CD4-positive, alpha-beta memory T cell (primary cell): ENCODE measurements around the gene CSNK2A1. TPM values are rescaled to one million over a fixed set of nuclear protein-coding genes. Genes with fewer than 3 reads are reported as not detected.

Experiments used
- CTCF ChIA-PET: fragments of 350-600 bp; sonication (Branson Sonifier 250); formaldehyde crosslinking; loops from one replicate; lab custom pipeline; 2021; ENCODE audit warnings: inconsistent platforms; ENCODE audit not compliant: partially characterized antibody; lab: Charles Lee
- POLR2A ChIA-PET: fragments of 350-600 bp; sonication (Branson Sonifier 250); formaldehyde crosslinking; loops from one replicate; lab custom pipeline; 2021; ENCODE audit not compliant: partially characterized antibody; lab: Charles Lee
- DNase-seq, 5 donors: peaks; one replicate each; pipeline versions ENCODE4 v3.0.0 to v3.0.0-alpha.2; 2020 to 2022; ENCODE audit warnings: mixed read lengths in 1 of 5
- H3K27ac ChIP-seq: one replicate; pipeline ENCODE4 v1.7.0; 2013; ENCODE audit warnings: low read depth, low read length
- H3K27me3 ChIP-seq: 2 replicates; pipeline ENCODE4 v1.7.0; 2013; ENCODE audit warnings: mild to moderate bottlenecking, low read length, moderate library complexity; ENCODE audit not compliant: insufficient read depth
- H3K36me3 ChIP-seq: 2 replicates; pipeline ENCODE4 v1.7.0; 2013; ENCODE audit warnings: mild to moderate bottlenecking, low read length, moderate library complexity; ENCODE audit not compliant: insufficient read depth
- H3K4me1 ChIP-seq: 2 replicates; pipeline ENCODE4 v1.7.0; 2013; ENCODE audit warnings: mild to moderate bottlenecking, low read length, moderate library complexity; ENCODE audit not compliant: insufficient read depth
- H3K4me3 ChIP-seq, 2 donors: one replicate each; pipeline ENCODE4 v1.7.0; 2013; ENCODE audit warnings: low read length in 2 of 2, mild to moderate bottlenecking in 1 of 2
- H3K9me3 ChIP-seq, 2 donors: one replicate each; pipeline ENCODE4 v1.7.0; 2013; ENCODE audit warnings: low read length in 2 of 2, control low read depth in 1 of 2; ENCODE audit not compliant: control insufficient read depth in 1 of 2
- H3K27ac Mint-ChIP-seq, 7 donors: one replicate each; pipeline ENCODE4 v1.8.0; 2020 to 2021; ENCODE audit warnings: mixed read lengths in 7 of 7, mild to moderate bottlenecking in 6 of 7, inconsistent platforms in 3 of 7, moderate library complexity in 3 of 7
- H3K27me3 Mint-ChIP-seq, 2 donors: one replicate each; pipeline ENCODE4 v1.8.0; 2020 to 2021; ENCODE audit warnings: mixed read lengths in 2 of 2
- H3K36me3 Mint-ChIP-seq, 2 donors: one replicate each; pipeline ENCODE4 v1.8.0; 2020 to 2021; ENCODE audit warnings: mixed read lengths in 2 of 2, inconsistent platforms in 1 of 2, mild to moderate bottlenecking in 1 of 2
- H3K4me1 Mint-ChIP-seq, 4 donors: one replicate each; pipeline ENCODE4 v1.8.0; 2020 to 2021; ENCODE audit warnings: mixed read lengths in 4 of 4, mild to moderate bottlenecking in 1 of 4
- H3K4me3 Mint-ChIP-seq, 8 donors: one replicate each; pipeline ENCODE4 v1.8.0; 2020 to 2021; ENCODE audit warnings: mixed read lengths in 8 of 8, mild to moderate bottlenecking in 7 of 8, moderate library complexity in 6 of 8, inconsistent platforms in 3 of 8
- H3K9me3 Mint-ChIP-seq, 8 donors: one replicate each; pipeline ENCODE4 v1.8.0; 2020 to 2021; ENCODE audit warnings: mixed read lengths in 8 of 8, mild to moderate bottlenecking in 5 of 8, inconsistent platforms in 3 of 8, moderate library complexity in 1 of 8
- intact Hi-C: fragments of 100-400 bp; cut with micrococcal nuclease; formaldehyde crosslinking; loops from one replicate; pipeline ENCODE4 v1.15.1; 2023
- polyA plus RNA-seq, 2 donors: library from polyadenylated mRNA; unstranded; fragments of 300-500 nt; fragmentation: Illumina TruSeq; gene quantifications; one replicate each; pipeline ENCODE4 v1.2.3, GENCODE V29; 2021
- total RNA-seq, 2 experiments: library from RNA; stranded (reverse); gene quantifications; one replicate each; pipeline ENCODE4 v1.2.3, GENCODE V29; 2021

The CSNK2A1 gene
- total and polyA plus RNA-seq, 4 experiments from 2014 or later, result 45.2 to 87.8 (median 64.9) TPM

DNA sequence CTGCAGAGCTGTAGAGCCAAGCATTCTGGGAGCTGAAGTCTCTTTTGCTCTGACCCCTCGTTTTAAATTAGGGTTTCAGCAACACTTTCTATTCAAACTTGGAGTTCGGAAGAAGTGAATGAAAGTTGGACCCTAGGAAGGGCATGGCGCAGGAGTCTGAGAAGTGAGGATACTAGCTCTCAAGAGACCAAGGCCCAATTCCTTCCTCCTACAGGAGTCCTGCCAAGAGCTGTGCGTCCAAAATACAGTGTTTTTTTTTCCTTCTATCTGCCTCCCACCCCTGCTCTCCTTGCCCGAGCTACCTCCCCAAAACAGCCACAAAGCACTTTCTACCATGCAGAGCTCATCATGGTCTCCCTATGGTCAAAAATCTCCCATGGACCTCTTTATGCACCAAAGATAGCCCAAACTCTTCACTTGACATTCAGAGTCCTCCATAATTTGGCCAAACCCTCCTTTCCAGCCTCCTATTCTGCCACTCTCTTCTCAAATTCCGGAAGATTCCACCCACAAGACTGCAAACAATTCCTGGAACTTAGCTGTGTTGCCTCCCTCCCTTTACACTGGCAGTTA lies 649 bp upstream of the CSNK2A1 start:
- H3K27me3 Mint-ChIP-seq, result peaks cover 0 to 5% of the 10 kb centered on the region in 2 donors
- peaks cover 0 to 3% (median 0%) of the 10 kb centered on the region in 8 donors for H3K9me3 Mint-ChIP-seq
- H3K4me3 Mint-ChIP-seq, result peak overlapping the region; percentile 85 to 100 (median 92)
- intact Hi-C loops, result loop anchor here (5.0 kb wide), 2 partner anchors 247 to 288 kb away; partner anchors contain the start of genes FAM110A and ZCCHC3
- DNase-seq, result no peak
- peak overlapping the region; percentile 80 for H3K27ac ChIP-seq
- peaks cover 9 to 16% of the 10 kb centered on the region in 2 donors for H3K36me3 Mint-ChIP-seq
- H3K4me1 Mint-ChIP-seq, result peaks cover 24 to 49% (median 38%) of the 10 kb centered on the region in 4 donors
- no peaks in the 10 kb centered on the region for H3K36me3 ChIP-seq
- ChIA-PET CTCF (interaction anchor here (1.2 to 2.9 kb wide), 4 partner anchors 9 to 108 kb away, joined by 4 to 11 read pairs (median 4); no protein-coding TSS in a partner anchor), POLR2A (interaction anchor here (0.9 to 2.6 kb wide), 8 partner anchors 35 to 1559 kb away, joined by 3 to 13 read pairs (median 4); partner anchors contain the start of genes FAM110A, TBC1D20 and TRIB3)
- H3K27ac Mint-ChIP-seq, result peak overlapping the region; percentile 98 to 100 (median 99)
- peak overlapping the region in 1 of 2 donors; percentile 93 for H3K4me3 ChIP-seq
- H3K4me1 ChIP-seq, result peaks cover 43% of the 10 kb centered on the region
- H3K27me3 ChIP-seq, result no peaks in the 10 kb centered on the region
- H3K9me3 ChIP-seq, result no peaks in the 10 kb centered on the region

DNA sequence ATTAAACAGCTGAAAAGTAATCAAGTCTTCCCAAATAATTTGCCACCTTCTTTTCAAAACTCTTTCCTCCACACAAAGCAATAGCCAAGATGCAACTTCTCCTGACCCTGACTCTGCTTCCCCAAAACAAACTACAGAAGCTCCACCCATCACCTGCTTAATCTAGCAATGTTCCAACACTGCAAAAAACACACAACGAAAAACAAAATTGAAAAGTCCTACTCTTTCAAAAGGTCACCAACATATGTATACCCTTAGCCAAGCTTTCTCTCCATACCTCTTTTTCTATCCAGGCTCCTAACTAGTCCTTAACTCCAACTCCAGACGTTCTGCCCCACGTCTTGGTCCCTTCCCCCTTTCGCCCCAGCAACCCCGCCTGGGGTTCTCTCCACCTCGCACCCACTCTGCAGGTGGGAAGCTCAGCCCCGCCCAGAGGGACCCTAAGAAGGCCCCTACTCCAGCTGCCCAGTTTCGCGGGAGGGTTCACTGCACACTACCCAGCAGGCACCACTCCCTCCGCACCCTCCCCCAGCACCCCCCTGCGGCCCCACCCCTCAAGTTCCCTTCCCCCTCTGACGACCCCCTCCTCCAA lies 717 bp downstream of the CSNK2A1 start:
- peaks cover 0 to 5% of the 10 kb centered on the region in 2 donors for H3K27me3 Mint-ChIP-seq
- H3K9me3 ChIP-seq, result no peaks in the 10 kb centered on the region
- H3K4me1 ChIP-seq, result peaks cover 57% of the 10 kb centered on the region
- peak overlapping the region; percentile 85 to 100 (median 92) for H3K4me3 Mint-ChIP-seq
- no peaks in the 10 kb centered on the region for H3K27me3 ChIP-seq
- intact Hi-C loops, result loop anchor here (1.0 to 5.0 kb wide), 4 partner anchors 81 to 289 kb away; partner anchors contain the start of genes FAM110A, RBCK1, TBC1D20 and ZCCHC3
- DNase-seq, result peak in 1 of 5 donors; percentile 3
- H3K4me3 ChIP-seq, result peak overlapping the region; percentile 45 to 93
- H3K9me3 Mint-ChIP-seq, result peaks cover 0 to 3% (median 0%) of the 10 kb centered on the region in 8 donors
- peak overlapping the region; percentile 80 for H3K27ac ChIP-seq
- H3K36me3 Mint-ChIP-seq, result peaks cover 10 to 19% of the 10 kb centered on the region in 2 donors
- H3K27ac Mint-ChIP-seq, result peak overlapping the region in 6 of 7 donors; percentile 10 to 99 (median 66)
- H3K36me3 ChIP-seq, result no peaks in the 10 kb centered on the region
- CTCF ChIA-PET, result interaction anchor here (1.8 to 2.9 kb wide), 2 partner anchors 103 to 110 kb away, joined by 4 to 11 read pairs; no protein-coding TSS in a partner anchor
- POLR2A ChIA-PET, result interaction anchor here (0.6 to 2.6 kb wide), 9 partner anchors 34 to 1560 kb away, joined by 3 to 13 read pairs (median 4); partner anchors contain the start of genes FAM110A, SOX12 and TBC1D20
- H3K4me1 Mint-ChIP-seq, result peaks cover 35 to 63% (median 50%) of the 10 kb centered on the region in 4 donors

DNA sequence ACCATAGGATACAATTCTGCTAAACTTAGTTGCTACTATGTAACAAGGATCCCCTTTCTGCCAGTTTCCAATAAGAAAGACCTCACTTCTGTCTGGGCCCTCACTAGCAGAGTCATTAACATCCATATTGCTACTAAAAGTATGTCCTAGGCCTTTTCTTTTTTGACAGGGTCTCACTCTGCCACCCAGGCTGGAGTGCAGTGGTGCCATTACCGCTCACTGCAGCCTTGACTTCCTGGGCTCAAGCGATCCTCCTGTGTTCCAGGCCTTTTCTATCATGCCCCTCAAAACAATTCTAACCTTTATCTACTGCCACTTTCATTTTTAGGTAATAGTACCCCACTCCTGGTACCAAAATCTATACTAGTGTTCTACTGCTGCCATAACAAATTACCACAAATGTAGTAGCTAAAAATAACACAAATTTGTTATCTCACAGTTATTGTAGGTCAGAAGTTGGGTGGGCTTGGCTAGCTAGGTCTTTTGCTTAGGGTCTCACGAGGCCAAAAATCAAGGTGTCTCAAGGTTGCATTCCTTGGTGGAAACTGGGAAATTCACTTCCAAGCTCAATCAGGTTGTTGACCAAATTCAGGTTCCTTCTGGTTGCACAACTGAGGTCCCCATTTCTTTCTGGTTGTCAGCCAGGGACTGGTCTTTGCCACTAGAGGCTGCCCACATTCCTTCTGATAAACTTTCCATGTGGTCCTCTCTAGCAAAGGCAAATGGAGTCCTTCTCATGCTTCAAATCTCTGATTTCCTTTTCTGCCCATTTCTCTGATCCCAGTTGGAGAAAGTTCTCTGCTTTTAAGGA lies 3.0 kb downstream of the CSNK2A1 start:
- Histone ChIP-seq H3K27me3 (no peaks in the 10 kb centered on the region), H3K4me1 (peaks cover 80% of the 10 kb centered on the region), H3K27ac (no peak overlapping the region), H3K36me3 (no peaks in the 10 kb centered on the region), H3K4me3 (no peak overlapping the region), H3K9me3 (no peaks in the 10 kb centered on the region)
- Mint-ChIP-seq H3K9me3 (peaks cover 0 to 3% (median 0%) of the 10 kb centered on the region in 8 donors), H3K4me3 (peak overlapping the region in 3 of 8 donors; percentile 10 to 52 (median 10)), H3K27me3 (no peaks in the 10 kb centered on the region), H3K27ac (no peak overlapping the region), H3K4me1 (peaks cover 50 to 86% (median 71%) of the 10 kb centered on the region in 4 donors), H3K36me3 (peaks cover 10 to 19% of the 10 kb centered on the region in 2 donors)
- ChIA-PET CTCF (no interaction called here), POLR2A (no interaction called here)
- no peak for DNase-seq
- intact Hi-C loops, result loop anchor here (5.0 kb wide), 2 partner anchors 243 to 292 kb away; partner anchors contain the start of genes FAM110A and ZCCHC3

DNA sequence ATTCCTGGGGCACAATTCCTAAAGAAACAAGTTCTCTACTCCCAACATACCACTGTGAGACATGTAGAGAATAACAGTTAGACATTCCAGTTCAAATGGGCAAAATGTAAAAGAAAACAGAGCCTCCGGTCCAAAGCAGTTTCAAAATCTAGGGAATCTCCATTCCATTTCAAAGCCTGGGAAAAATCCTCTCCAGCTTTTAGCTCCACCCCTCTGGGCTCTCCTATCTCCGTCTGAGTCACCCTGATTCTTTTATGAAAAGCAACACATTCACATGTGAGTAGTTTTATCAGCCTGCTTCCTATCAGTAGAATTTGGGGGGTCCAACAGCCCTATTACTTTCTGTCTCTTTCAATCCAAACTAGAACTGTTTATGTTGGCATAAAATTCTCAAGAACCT lies 3.7 kb downstream of the CSNK2A1 start:
- Mint-ChIP-seq H3K9me3 (peaks cover 0 to 3% (median 0%) of the 10 kb centered on the region in 8 donors), H3K4me1 (peaks cover 55 to 93% (median 76%) of the 10 kb centered on the region in 4 donors), H3K4me3 (peak overlapping the region in 4 of 8 donors; percentile 17 to 61 (median 38)), H3K27ac (no peak overlapping the region), H3K27me3 (no peaks in the 10 kb centered on the region), H3K36me3 (peaks cover 10 to 22% of the 10 kb centered on the region in 2 donors)
- Histone ChIP-seq H3K4me1 (peaks cover 80% of the 10 kb centered on the region), H3K4me3 (no peak overlapping the region), H3K27me3 (no peaks in the 10 kb centered on the region), H3K27ac (no peak overlapping the region), H3K36me3 (no peaks in the 10 kb centered on the region), H3K9me3 (no peaks in the 10 kb centered on the region)
- POLR2A ChIA-PET, result no interaction called here
- DNase-seq, result no peak
- CTCF ChIA-PET, result no interaction called here
- intact Hi-C loops, result loop anchor here (5.0 kb wide), 2 partner anchors 243 to 292 kb away; partner anchors contain the start of genes FAM110A and ZCCHC3

DNA sequence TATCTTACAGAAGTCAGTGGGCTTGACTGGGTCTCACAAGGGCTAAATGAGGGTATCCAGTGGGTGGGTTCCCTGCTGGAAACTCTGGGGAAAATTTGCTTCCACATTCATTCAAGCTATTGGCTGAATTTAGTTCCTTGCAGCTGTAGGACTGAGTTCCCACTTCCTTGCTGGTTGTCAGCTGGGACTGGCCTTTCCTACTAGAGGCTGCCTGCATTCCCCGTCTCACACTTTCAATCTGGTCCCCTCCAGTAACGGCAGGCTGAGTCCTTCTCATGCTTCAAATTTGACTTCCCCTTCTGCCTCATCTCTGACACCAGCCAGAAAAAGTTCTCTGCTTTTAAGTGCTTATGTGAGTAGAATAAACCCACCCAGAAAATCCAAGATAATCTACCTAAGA lies 4.4 kb downstream of the CSNK2A1 start:
- Mint-ChIP-seq H3K36me3 (peaks cover 10 to 21% of the 10 kb centered on the region in 2 donors), H3K27me3 (no peaks in the 10 kb centered on the region), H3K4me1 (peaks cover 51 to 94% (median 74%) of the 10 kb centered on the region in 4 donors), H3K9me3 (peaks cover 0 to 3% (median 0%) of the 10 kb centered on the region in 8 donors), H3K4me3 (peak overlapping the region in 2 of 8 donors; percentile 23 to 55), H3K27ac (peak overlapping the region in 1 of 7 donors; percentile 54)
- peaks cover 76% of the 10 kb centered on the region for H3K4me1 ChIP-seq
- DNase-seq, result no peak
- H3K9me3 ChIP-seq, result no peaks in the 10 kb centered on the region
- ChIA-PET CTCF (no interaction called here), POLR2A (interaction anchor here (1.4 kb wide), 1 partner anchor 25 kb away, joined by 3 read pairs; no protein-coding TSS in a partner anchor)
- intact Hi-C loops, result no loop called here
- H3K4me3 ChIP-seq, result no peak overlapping the region
- H3K27me3 ChIP-seq, result no peaks in the 10 kb centered on the region
- H3K27ac ChIP-seq, result no peak overlapping the region
- H3K36me3 ChIP-seq, result no peaks in the 10 kb centered on the region

DNA sequence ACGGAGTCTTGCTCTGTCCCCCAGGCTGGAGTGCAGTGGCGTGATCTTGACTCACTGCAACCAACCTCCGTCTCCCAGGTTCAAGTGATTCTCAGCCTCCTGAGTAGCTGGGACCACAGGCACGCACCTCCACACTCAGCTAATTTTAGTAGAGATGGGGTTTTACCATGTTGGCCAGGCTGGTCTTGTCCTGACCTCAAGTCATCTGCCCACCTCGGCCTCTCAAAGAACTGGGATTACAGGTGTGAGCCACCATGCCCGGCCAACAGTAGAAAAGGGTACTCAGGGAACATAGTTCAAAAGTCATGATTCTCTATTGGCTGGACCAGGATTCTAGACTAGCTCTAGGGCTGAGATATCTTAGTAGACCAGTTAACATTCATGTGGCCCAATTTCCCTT lies 5.6 kb downstream of the CSNK2A1 start:
- Histone ChIP-seq H3K27me3 (no peaks in the 10 kb centered on the region), H3K4me3 (no peak overlapping the region), H3K36me3 (no peaks in the 10 kb centered on the region), H3K27ac (no peak overlapping the region), H3K4me1 (peaks cover 73% of the 10 kb centered on the region), H3K9me3 (no peaks in the 10 kb centered on the region)
- H3K36me3 Mint-ChIP-seq, result peaks cover 14 to 17% of the 10 kb centered on the region in 2 donors
- ChIA-PET CTCF (no interaction called here), POLR2A (no interaction called here)
- H3K4me3 Mint-ChIP-seq, result peak overlapping the region in 2 of 8 donors; percentile 7 to 45
- no peak for DNase-seq
- peaks cover 52 to 95% (median 79%) of the 10 kb centered on the region in 4 donors for H3K4me1 Mint-ChIP-seq
- intact Hi-C loops, result no loop called here
- H3K27me3 Mint-ChIP-seq, result no peaks in the 10 kb centered on the region
- peaks cover 0 to 3% (median 0%) of the 10 kb centered on the region in 8 donors for H3K9me3 Mint-ChIP-seq
- peak overlapping the region in 2 of 7 donors; percentile 16 to 17 for H3K27ac Mint-ChIP-seq
